ENCODE results near the gene CACNA1B. TPM values are rescaled to one million over a fixed set of nuclear protein-coding genes. Genes with fewer than 3 reads are reported as not detected.

Gene CACNA1B
- total and polyA plus RNA-seq, 2 of the 4 experiments (the other 2 are of a cell fraction), result 0.02 TPM; not detected in 1

GRCh38 chr9:137876781-137877386 lies 698 bp upstream of the CACNA1B start:
- H4K91ac ChIP-seq (ENCODE audit: insufficient read depth, low read depth, low read length), result no peak overlapping the region
- H2BK120ac ChIP-seq (ENCODE audit: low read depth, low read length), result no peak overlapping the region
- no peak overlapping the region for H4K5ac ChIP-seq (ENCODE audit: low read depth, low read length)
- 38% methylated on average over 15 of the region's 47 CpGs; no CpG with 5 or more reads in 1 of the 2 experiments for WGBS, 2 experiments (ENCODE audit: extremely low coverage in 2 of 2, insufficient read length in 1 of 2)
- no peak overlapping the region for H3K18ac ChIP-seq (ENCODE audit: low read depth, low read length)
- no peak overlapping the region for H2BK5ac ChIP-seq (ENCODE audit: low read depth, low read length, poor library complexity, severe bottlenecking)
- no peak overlapping the region for H3K4me3 ChIP-seq (ENCODE audit: insufficient read depth, low read depth, low read length)
- H3K79me1 ChIP-seq (ENCODE audit: low read depth in 1 of 2, low read length in 2 of 2), result no peaks in the 10 kb centered on the region
- H3K27ac ChIP-seq (ENCODE audit: insufficient read depth, low read length), result no peak overlapping the region
- H3K9me3 ChIP-seq (ENCODE audit: control insufficient read depth, insufficient read depth, low read length), result peaks cover 17% of the 10 kb centered on the region
- intact Hi-C loops (cut with micrococcal nuclease), result no loop called here
- H3K4me2 ChIP-seq (ENCODE audit: low read depth, low read length), result no peak overlapping the region
- H3K23ac ChIP-seq (ENCODE audit: low read depth, low read length), result no peak overlapping the region
- DNase-seq (no peak), ATAC-seq (ENCODE audit: low read depth) (no peak)
- no peak overlapping the region for H3K14ac ChIP-seq (replicated peaks; ENCODE audit: low read depth, low read length)
- CTCF ChIA-PET, result no interaction called here
- no peak overlapping the region for H2AFZ ChIP-seq (replicated peaks; ENCODE audit: low read length, poor library complexity)
- H4K20me1 ChIP-seq (ENCODE audit: insufficient read depth, low read length), result no peaks in the 10 kb centered on the region
- dilution Hi-C loops (cut with HindIII; ENCODE audit: low sequenced_read_pairs, unreplicated experiment), result no loop called here
- no peak overlapping the region for H3K56ac ChIP-seq (ENCODE audit: extremely low read depth, insufficient read depth, low read length)
- H2BK15ac ChIP-seq (ENCODE audit: low read depth, low read length), result no peak overlapping the region
- H3K9me1 ChIP-seq (ENCODE audit: insufficient read depth, low read length), result no peaks in the 10 kb centered on the region
- POLR2A ChIA-PET (ENCODE audit: unreplicated experiment), result no interaction called here
- no TSS peak for BruUV-seq (replicated peaks)
- H3K4ac ChIP-seq (ENCODE audit: low read depth, low read length), result no peak overlapping the region
- TF ChIP-seq CHD1 (IDR thresholded peaks at IDR 0.05; ENCODE audit: low read depth, low read length) (no peak), MAZ (IDR thresholded peaks at IDR 0.05; ENCODE audit: borderline replicate concordance, low read depth, low read length) (no peak), BHLHE40 (IDR thresholded peaks at IDR 0.05; ENCODE audit: low read depth, low read length) (no peak), ELK1 (IDR thresholded peaks at IDR 0.05; ENCODE audit: borderline replicate concordance, low read depth, low read length) (no peak), NFE2L2 (IDR thresholded peaks at IDR 0.05; ENCODE audit: low read depth, low read length) (no peak), CTCF (conservative IDR thresholded peaks at IDR 0.05; ENCODE audit: low read depth, low read length) (no peak), RFX5 (IDR thresholded peaks at IDR 0.05; ENCODE audit: low read depth, low read length) (no peak), SMC3 (IDR thresholded peaks at IDR 0.05; ENCODE audit: low read depth, low read length) (no peak), RAD21 (IDR thresholded peaks at IDR 0.05; ENCODE audit: low read length) (no peak), CEBPB (IDR thresholded peaks at IDR 0.05; ENCODE audit: low read depth, low read length) (no peak), RCOR1 (IDR thresholded peaks at IDR 0.05; ENCODE audit: insufficient replicate concordance, low read length) (no peak)
- H2AK5ac ChIP-seq (ENCODE audit: low read depth, low read length), result no peak overlapping the region
- H4K8ac ChIP-seq (ENCODE audit: low read depth in 2 of 2, low read length in 2 of 2), result no peak overlapping the region
- in situ Hi-C loops (cut with MboI; ENCODE audit: low sequenced_read_pairs), result no loop called here
- H3K27me3 ChIP-seq (ENCODE audit: control insufficient read depth, insufficient read depth, low read length), result no peaks in the 10 kb centered on the region; the same call in 1 of the 2 replicates
- H2BK20ac ChIP-seq (ENCODE audit: low read depth, low read length), result no peak overlapping the region
- no peak overlapping the region for H3K9ac ChIP-seq (ENCODE audit: low read depth, low read length)
- H3K36me3 ChIP-seq (ENCODE audit: control insufficient read depth, insufficient read depth, low read length), result no peaks in the 10 kb centered on the region
- no peaks in the 10 kb centered on the region for H3K4me1 ChIP-seq (ENCODE audit: control insufficient read depth, insufficient read depth, low read length)
- H2AK9ac ChIP-seq (replicated peaks; ENCODE audit: low read depth, low read length, poor library complexity), result no peak overlapping the region

Measured in IMR-90 (cell line).